Measurements from ENCODE around the gene SBK2. TPM values are rescaled to one million over a fixed set of nuclear protein-coding genes. Genes with fewer than 3 reads are reported as not detected.
"Not testable (repeated sequence)": the region's sequence is repeated elsewhere in the genome, so short reads cannot be mapped to it uniquely, and the experiment has no call there.

SBK2 gene, protein sequence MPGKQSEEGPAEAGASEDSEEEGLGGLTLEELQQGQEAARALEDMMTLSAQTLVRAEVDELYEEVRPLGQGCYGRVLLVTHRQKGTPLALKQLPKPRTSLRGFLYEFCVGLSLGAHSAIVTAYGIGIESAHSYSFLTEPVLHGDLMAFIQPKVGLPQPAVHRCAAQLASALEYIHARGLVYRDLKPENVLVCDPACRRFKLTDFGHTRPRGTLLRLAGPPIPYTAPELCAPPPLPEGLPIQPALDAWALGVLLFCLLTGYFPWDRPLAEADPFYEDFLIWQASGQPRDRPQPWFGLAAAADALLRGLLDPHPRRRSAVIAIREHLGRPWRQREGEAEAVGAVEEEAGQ
- total RNA-seq: not detected
- long read RNA-seq, donor 1: 0 reads
- long read RNA-seq, donor 2: 0 reads

DNA sequence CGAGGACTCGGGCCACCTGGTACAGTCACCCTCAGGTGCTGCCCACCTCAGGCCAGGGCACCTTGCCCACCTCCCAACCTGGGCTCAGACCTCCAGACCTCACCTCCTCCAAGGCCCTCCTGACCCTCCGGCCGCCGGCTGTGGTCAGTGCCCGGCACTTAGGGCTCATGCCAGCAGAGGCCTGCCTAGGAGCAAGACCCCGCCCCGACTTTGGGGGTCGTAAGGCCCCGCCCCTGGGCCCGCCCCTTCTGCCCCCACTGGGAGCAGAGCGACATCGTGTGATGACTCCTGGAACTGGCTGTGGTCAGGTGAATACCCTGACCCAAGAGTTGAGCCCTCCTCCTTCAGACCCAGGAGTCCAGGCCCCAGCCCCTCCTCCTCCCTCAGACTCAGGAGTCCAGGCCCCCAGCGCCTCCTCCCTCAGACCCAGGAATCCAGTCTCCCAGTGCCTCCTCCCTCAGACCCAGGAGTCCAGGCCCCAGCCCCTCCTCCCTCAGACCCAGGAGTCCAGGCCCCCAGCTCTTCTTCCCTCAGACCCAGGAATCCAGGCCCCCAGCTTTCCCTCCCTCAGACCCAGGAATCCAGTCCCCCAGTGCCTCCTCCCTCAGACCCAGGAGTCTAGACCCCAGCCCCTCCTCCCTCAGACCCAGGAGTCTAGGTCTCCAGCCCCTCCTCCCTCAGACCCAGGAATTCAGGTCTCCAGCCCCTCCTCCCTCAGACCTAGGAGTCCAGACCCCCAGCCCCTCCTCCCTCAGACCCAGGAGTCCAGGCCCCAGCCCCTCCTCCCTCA, at the start of gene SBK2:
Gene SBK2, minus strand, starts transcription at position 183 of the 790 bp plus-strand sequence. CDS start 839 bp downstream, outside the sequence.
- no peak for DNase-seq (ENCODE audit: low spot score)
- intact Hi-C loops (cut with DNase I): loop anchor here in 1 of 2 donors (5.0 kb wide), 1 partner anchor 730 kb away; no protein-coding TSS in a partner anchor

DNA sequence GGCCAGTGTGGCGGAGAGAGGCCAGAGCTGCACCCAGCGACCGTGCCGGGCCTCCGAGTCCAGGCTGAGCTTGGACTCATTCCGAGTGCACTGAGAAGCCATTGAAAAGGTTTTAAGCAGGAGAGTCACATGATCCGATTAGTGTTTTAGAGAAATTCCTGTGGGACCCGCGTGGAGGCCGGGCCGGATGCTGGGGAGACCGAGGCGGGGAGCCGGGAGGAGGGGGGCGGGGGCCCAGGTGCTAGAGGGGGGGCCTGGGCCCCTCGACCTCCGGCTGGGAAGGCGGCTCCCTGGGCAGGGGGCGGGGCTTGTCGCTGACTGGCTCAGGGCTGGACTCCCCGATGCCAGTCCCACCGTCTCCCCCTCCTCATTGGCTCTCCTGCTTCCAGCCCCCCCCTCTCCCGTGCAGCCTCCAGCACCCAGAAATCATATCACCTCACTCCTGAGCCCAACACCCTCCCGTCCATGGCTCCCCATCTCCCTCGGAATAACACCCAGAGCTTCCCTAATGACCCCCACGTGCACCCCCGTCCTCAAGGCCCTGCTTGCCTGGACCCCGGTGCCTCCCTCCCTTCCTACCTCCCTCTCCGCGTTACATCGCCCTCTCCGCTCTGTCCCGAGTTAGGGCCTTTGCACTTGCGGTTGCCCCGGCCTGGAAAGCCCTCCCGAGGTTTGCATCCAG, 48.9 kb upstream of the SBK2 start:
- intact Hi-C loops (cut with DNase I): loop anchor here in 1 of 2 donors (5.0 kb wide), 1 partner anchor 68 kb away; no protein-coding TSS in a partner anchor
- DNase-seq (ENCODE audit: low spot score): no peak

DNA sequence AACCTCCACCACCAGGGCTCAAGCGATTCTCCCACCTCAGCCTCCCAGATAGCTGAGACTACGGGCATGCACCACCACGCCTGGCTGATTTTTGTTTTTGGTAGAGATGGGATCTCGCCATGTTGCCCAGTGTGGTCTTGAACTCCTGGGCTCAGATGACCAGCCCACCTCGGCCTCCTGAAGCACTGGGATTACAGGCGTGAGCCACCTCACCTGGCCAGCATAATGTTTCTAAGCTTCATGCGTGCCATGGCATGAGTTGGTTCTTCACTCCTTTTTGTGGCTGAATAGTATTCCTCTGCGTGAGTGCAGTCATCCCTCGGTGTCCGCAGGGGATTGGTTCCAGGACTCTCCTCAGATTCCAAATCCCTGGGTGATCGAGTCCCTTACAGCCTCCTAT, 47.9 kb upstream of the SBK2 start:
- intact Hi-C loops (cut with DNase I): loop anchor here (1.0 to 5.0 kb wide), 2 partner anchors 21 to 68 kb away; no protein-coding TSS in a partner anchor
- no peak for DNase-seq (ENCODE audit: low spot score)

DNA sequence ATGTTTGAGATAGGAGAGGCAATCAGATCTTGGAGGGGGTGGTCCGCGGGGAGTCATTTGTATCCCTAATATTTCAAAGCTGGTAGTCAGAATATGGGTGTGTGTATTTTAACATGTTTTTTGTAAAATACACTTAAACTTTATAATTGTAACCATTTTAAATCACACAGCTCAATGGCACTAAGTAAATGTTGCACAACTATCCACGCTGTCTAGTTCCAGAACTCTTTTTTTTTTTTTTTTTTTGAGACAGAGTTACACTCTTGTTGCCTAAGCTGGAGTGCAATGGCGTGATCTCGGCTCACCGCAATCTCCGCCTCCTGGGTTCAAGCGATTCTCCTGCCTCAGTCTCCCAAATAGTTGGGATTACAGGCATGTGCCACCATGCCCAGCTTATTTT, 47.0 kb upstream of the SBK2 start:
- not testable (repeated sequence) for DNase-seq (ENCODE audit: low spot score)
- intact Hi-C loops (cut with DNase I): loop anchor here in 1 of 2 donors (1.0 kb wide), 1 partner anchor 20 kb away; no protein-coding TSS in a partner anchor

DNA sequence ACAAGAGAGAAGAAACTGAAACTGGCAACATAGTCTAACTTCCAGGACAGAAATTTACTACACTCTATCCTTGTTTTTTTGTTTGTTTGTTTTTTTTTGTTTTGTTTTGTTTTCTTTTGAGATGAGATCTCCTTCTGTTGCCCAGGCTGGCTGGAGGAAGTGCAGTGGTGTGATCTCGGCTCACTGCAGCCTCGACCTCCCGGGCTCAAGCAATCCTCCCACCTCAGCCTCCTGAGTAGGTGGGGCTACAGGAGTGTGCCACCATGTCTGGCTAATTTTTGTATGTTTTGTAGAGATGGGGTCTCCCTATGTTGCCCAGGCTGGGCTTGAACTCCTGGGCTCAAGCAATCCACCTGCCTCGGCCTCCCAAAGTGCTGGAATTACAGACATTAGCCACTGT, 45.4 kb upstream of the SBK2 start:
- DNase-seq (ENCODE audit: low spot score): not testable (repeated sequence)

DNA sequence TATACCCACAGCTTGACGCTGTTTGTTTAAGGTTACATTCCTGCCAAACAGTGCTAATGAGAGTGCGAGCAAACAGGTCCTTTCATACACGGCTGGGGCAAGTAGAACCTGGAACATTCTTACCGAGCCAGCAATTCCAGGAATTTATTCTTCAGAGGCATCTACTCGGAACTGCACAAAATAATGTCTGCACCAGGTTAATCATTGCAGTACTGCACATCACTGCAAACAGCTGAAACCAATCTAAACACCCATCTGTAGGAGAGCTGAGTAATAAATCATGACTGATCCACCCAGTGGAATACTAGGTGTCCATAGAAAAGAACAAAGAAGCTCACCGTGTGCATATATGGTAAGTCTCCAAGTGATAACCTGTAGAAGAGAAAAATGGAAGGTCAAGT, 44.9 kb upstream of the SBK2 start:
- intact Hi-C loops (cut with DNase I): no loop called here
- no peak for DNase-seq (ENCODE audit: low spot score)

More for the DNA sequence above, 45.4 kb upstream of the SBK2 start:
- intact Hi-C loops (cut with DNase I): not testable (repeated sequence)

DNA sequence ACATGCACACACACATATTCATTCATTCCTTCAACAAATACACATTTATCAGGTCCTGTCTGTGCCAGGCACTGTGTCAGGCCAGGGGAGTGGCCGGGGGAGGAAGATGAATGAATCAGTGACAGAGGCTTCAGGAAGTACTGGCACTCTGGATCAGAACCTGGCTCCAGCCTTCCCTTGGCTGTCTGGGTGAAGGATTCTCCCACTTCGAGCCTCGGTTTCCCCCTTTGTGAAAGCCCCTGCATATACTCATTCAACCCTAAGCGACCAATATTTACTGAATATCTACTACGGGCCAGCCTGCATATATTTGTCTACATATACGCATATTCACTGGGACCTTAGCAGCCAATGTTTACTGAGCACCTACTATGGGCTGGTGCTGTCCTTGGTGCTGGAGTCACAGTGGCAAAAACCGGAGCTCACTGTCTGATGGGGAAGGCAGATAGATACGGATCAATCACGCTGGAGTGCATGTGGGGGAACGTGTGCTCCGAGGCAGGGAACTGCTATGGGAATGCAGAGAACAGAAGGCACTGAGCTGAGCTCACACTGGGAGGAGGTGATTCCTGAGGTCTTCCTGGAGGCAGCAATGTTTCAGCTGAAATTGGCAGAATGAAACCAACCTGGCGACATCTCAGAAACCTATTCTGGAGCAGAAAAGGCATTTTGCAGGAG, 44.4 kb upstream of the SBK2 start:
- intact Hi-C loops (cut with DNase I): no loop called here
- no peak for DNase-seq (ENCODE audit: low spot score)

DNA sequence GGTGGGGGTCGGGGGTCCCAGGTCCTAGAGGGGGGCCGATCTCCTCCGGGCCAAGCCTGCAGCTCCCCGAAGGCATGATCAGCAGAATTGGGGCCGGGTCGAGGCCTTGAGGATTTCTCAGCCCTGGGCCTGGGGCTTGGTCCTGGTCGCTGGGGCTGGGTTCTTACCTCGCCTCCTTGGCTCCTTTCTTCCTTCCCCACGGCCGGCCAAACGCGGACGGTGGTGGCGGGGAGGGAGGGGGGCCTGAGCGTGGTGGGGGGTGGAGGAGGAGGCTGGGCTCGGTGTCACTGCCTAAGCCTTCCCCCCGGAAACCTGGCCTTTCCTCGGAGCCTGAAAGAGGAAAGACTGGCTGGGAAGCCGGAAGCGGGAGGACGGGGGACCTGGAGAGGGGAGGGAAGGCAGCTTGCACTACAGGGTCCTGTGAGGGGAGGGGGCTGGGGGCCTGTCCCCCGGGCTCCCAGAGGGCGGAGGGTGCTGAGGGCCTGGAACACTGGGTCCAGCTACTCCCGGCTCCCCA, 43.8 kb upstream of the SBK2 start, which contains the start of gene ZNF579:
Gene ZNF579, minus strand, starts transcription at position 221 of the 517 bp plus-strand sequence. CDS start 1,209 bp downstream, outside the sequence.
- intact Hi-C loops (cut with DNase I): no loop called here
- DNase-seq (ENCODE audit: low spot score): peak; percentile 96

DNA sequence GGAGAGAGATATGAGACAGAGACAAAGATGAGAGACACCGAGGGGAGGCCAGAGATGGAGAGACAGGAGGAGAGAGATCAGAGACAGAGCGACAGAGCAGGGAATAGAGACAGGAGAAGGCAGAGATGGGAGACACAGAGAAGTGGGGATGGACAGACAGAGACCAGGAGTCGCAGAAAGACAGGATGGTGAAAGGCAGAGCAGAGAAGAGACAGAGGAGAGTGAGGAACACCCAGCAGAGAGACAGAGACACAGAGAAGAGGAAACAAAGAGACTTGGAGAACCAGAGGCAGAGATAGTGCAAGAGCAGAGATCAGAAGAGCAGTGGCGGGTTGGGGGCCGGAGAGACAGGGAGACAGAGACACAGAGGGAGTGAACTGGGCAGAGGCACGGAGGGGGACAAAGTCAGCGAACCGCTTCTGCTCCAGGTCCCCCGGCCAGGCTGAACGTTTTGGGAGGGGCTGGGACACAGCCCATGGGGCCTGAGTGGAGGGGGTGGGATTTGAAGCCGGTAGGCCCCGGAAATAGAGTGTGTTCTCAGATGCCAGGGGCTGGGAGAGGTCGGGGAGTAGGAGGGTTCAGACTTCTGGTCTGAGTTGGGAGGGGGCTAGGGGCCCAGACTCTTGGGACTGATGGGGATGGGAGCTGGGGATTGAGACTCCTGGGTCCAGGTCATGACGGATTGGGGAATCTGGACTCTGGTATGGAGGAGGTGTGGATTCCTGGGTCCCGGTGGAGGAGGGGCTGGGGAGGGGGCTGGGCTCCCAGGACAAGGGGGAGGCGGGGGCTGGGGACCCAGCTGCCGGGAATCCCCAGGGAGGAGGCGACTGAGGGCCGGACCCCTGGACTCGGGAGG, 43.1 kb upstream of the SBK2 start:
- intact Hi-C loops (cut with DNase I): loop anchor here in 1 of 2 donors (5.0 kb wide), 1 partner anchor 53 kb away; no protein-coding TSS in a partner anchor
- no peak for DNase-seq (ENCODE audit: low spot score)

DNA sequence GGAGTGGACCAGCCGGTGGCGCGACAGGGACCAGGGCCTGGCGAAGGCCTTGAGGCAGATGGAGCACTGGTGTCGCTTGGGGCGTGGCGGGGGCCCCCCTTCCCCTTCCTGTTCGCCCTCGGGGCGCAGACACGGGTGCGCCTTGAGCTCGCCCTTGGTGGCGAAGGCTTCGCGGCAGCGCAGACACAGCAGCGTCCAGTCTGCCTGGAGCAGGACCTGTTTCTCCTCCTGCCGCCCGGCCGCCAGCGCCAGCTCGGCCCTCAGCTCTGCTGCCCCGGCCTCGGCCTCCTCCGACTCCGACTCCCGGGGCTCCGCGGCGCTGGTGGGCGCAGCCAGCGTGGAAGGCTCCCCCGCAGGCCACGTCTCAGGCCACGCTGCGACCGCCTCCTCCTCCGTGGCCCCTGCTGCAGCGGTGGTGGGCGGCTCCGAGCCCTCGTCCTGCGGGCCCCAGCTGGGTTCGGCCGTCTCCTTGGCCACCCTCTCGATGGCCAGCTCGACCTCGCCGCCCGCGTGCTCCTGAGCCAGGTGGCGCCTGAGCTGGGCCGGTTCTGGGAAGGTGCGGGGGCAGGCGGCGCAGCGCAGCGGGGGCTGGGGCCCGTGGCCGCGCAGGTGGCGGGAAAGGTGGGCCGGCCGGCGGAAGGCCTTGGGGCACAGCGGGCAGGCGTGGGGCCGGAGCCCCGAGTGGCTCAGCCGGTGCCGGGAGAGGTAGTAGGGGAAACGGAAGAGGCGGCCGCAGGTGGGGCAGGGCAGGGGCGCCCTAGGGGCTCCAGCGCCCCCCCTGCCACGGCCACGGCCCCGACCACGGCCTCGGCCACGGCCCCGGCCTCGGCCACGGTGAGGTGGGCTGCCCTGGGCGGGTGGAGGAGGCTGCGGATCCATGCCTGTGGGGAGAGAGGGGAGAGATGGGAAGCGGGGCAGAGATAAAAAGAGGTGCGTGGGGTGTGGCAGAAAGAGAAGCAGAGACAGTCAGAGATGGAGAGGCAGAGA, 42.1 kb upstream of the SBK2 start:
- intact Hi-C loops (cut with DNase I): loop anchor here in 1 of 2 donors (5.0 kb wide), 1 partner anchor 52 kb away; no protein-coding TSS in a partner anchor
- DNase-seq (ENCODE audit: low spot score): no peak

DNA sequence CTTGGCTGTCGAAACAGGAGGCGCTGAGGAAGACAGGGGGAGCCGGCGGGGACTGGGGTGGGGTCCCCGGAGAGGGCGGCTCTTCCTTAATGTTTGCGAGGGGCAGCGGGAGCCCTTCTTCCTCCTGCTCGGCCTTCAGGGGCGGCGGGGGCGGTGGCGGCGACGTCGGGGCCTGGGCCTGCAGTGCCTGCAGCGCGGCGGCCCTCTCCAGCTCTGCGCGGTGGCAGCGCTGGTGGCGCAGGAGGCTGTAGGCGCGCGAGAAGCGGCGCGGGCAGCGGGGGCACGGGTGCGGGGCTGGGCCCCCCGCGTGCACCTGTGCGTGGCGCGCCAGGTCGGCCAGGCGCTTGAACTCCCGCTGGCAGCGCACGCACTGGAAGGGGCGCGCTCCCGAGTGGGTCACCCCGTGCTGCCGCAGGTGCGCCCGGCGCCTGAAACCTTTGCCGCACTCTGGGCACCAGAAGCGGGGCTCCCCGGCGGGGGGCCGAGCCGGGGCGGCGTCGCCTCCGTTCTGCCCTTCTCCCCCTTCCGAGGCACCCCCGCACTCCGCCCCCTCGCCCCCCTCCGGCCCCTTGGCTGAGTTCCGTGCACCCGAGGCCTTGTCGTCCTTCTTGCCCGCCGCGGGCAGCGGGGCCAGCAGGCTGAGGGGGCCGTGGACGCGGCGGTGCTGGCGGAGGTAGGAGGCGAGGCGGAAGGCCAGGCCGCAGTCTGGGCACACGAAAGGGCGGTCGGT, 41.3 kb upstream of the SBK2 start:
- no peak for DNase-seq (ENCODE audit: low spot score)
- intact Hi-C loops (cut with DNase I): loop anchor here in 1 of 2 donors (5.0 kb wide), 1 partner anchor 51 kb away; no protein-coding TSS in a partner anchor

DNA sequence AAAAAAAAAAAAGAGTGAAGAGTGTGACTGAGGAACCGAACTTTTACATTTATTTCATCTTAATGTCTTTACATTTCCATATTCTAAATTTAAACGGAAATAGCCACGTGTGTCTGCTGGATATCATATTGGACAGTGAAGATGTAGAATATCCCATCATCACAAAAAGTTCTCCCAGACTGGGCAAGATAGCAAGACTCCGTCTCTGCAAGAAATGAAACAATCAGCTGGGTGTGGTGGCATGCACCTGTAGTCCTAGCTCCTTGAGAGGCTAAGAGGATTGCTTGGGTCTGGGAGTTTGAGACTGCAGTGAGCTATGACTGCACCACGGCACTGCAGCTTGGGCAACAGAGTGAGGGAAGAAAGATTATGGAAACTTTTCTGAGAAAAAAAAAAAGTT, 39.8 kb upstream of the SBK2 start:
- intact Hi-C loops (cut with DNase I): loop anchor here in 1 of 2 donors (5.0 kb wide), 1 partner anchor 49 kb away; no protein-coding TSS in a partner anchor
- no peak for DNase-seq (ENCODE audit: low spot score)

DNA sequence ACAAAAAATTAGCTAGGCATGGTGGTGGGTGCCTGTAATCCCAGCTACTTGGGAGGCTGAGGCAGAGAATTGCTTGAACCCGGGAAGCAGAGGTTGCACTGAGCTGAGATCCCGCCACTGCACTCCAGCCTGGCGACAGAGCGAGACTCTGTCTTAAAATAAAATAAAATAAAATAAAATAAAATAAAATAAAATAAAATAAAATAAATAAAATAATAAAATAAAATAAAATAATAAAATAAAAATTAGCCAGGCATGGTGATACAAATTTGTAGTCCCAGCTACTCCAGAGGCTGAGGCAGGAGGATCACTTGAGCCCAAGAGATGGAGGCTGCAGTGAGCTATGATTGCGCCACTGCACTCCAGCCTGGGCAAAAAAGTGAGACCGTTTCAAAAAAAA, 37.0 kb upstream of the SBK2 start:
- intact Hi-C loops (cut with DNase I); DNase-seq (ENCODE audit: low spot score): not testable (repeated sequence)

DNA sequence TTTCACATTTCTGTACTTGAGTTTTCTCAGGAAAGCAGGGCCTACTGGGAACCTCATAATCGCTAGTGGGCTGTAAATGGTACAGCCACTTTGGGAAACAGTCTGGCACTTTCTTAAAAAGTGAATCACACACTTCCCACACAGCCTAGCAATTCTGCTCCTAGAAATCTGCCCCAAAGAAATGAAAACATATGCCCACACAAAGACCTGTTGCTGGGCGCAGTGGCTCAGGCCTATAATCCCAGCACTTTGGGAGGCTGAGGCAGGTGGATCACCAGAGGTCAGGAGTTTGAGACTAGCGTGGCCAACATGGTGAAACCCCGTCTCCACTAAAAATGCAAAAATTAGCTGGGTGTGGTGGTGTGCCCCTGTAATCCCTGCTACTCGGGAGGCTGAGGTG, 32.5 kb upstream of the SBK2 start:
- intact Hi-C loops (cut with DNase I); DNase-seq (ENCODE audit: low spot score): not testable (repeated sequence)

DNA sequence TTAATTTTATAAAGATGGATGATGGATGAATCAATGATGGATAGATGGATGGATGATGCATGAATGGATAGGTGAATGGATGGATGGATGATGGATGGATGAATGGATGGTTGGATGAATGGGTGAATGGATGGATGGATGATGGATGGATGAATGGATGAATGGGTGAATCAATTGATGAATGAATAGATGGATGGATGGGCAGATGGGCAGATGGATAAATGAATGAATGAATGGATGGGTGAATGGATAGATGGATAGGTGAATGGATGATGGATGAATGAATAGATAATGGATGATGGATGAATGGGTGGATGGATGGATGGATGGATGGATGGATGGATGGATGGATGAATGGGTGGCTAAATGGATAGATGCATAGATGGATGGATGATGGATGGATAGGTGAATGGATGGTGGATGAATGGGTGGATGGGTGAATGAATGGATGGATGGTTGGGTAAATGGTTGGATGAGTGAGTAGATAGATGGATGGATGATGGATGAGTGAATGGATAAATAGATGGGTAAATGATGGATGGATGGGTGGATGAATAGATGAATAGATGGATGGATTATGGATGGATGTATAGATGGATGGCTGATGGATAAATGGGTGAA, 30.9 kb upstream of the SBK2 start:
- no peak for DNase-seq (ENCODE audit: low spot score)
- intact Hi-C loops (cut with DNase I): no loop called here
